Right lobe of liver (tissue), 4 donors: ENCODE results near the gene INHBA.

Experiments
- CTCF ChIP-seq, 4 donors: fragments of 200-600 bp in 3 of 4; fragments of 450-650 bp in 1 of 4; IDR thresholded peaks; one replicate each; pipeline versions ENCODE4 v1.5.1 to v1.8.0; 2016 to 2022; ENCODE audit warnings: antibody characterized with exemption in 4 of 4, mild to moderate bottlenecking in 2 of 4
- POLR2A ChIP-seq: fragments of 450-650 bp; IDR thresholded peaks from one replicate; pipeline ENCODE4 v1.6.1; 2017; ENCODE audit warnings: antibody characterized with exemption, mild to moderate bottlenecking
- donor health status: DM: no; HTN: no; CAD: no.
- donor health status: DM: no; HTN: no; CAD: no.
- donor health status: DM: no; HTN: yes; CAD: no.

GRCh38 chr7:41696323-41696916 is 6.5 kb downstream of the INHBA start:
- TF ChIP-seq CTCF (IDR thresholded peaks at IDR 0.05) (peak; percentile 67 to 77 (median 74)), POLR2A (no peak)
